Loucy (cell line): ENCODE measurements around the gene PSD2.

Experiments
- EZH2phosphoT487 ChIP-seq: fragments of 200-600 bp; IDR thresholded peaks from 2 replicates; pipeline ENCODE4 v1.6.1; 2018; ENCODE audit warnings: antibody characterized with exemption, mild to moderate bottlenecking, moderate library complexity, borderline replicate concordance
- TF ChIP-seq, protein P1 (sequence below): fragments of 200-600 bp; sonication (generic); conservative IDR thresholded peaks from 2 replicates; pipeline ENCODE4 v1.5.1; 2014; ENCODE audit warnings: mild to moderate bottlenecking, antibody characterized with exemption, low read length

DNA sequence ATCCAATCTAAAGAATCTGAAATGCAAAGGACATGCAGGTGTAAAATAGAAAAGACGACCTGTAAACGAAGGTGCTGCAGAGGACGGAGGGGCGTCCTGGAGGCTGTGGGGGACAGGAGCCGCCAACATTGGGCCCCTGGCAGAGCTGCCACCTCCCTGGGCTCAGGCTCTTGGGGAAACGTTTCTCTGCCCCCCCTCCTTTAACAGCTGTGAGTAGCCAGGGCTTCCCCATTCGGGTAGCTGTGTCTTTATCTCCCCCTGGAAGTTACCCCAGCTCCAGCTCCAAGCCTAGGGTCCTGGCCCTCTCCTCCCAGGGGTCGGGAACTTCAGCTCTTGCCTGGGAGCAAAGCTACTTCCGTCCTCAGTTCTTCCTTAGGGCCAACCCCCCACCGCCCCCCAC is 51.5 kb downstream of the PSD2 start:
- TF ChIP-seq, protein P1, sequence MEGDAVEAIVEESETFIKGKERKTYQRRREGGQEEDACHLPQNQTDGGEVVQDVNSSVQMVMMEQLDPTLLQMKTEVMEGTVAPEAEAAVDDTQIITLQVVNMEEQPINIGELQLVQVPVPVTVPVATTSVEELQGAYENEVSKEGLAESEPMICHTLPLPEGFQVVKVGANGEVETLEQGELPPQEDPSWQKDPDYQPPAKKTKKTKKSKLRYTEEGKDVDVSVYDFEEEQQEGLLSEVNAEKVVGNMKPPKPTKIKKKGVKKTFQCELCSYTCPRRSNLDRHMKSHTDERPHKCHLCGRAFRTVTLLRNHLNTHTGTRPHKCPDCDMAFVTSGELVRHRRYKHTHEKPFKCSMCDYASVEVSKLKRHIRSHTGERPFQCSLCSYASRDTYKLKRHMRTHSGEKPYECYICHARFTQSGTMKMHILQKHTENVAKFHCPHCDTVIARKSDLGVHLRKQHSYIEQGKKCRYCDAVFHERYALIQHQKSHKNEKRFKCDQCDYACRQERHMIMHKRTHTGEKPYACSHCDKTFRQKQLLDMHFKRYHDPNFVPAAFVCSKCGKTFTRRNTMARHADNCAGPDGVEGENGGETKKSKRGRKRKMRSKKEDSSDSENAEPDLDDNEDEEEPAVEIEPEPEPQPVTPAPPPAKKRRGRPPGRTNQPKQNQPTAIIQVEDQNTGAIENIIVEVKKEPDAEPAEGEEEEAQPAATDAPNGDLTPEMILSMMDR, result no peak
- no peak for TF ChIP-seq EZH2phosphoT487
